ENCODE data around the gene COPS7A. TPM values are rescaled to one million over a fixed set of nuclear protein-coding genes. Genes with fewer than 3 reads are reported as not detected.
"Not testable (repeated sequence)": the region's sequence is repeated elsewhere in the genome, so short reads cannot be mapped to it uniquely, and the experiment has no call there.

COPS7A gene
- total RNA-seq, 1 experiment from 2014 or later, result 34.1 TPM

DNA sequence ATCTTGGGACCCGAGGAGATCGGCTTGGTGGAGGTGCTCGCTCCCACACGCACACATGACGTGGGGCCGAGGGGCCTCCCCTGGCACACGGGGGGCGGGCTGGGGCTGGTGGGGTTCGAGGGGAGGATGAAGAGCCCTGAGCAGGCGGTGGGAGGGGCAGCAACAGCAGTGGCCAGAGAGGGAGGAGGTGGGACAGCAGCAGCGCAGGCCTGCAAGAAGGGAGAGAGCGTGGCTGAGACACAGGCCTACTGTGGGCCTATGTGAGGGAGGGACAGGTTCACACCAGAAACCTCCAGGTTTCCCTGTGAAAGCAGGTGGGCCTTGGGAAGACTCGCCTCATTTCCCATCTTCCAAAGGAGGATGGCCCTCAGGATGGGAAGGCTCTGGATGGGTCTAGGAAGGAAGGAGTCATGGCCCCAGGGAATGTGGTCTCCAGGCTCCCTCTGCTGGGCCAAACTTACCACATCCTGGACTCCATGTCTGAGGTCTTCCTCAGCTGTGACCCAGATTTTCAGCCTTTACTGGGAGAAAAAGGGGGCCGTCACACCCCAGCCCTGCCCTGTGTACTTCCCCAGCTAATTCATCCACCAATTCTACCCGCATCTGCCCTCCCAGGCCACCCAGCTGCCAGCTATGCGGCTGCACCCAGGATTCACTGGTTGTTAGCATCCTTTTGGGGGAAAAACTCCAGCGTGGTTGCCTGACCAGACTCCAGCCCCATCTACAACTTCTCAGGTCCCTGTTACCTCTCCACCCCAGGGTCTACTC, 26.1 kb upstream of the COPS7A start:
- no peaks in the 10 kb centered on the region; the same call in 1 of the 2 replicates for H3K9me3 ChIP-seq (replicated peaks)
- no peaks in the 10 kb centered on the region for H3K36me3 ChIP-seq
- H3K27me3 ChIP-seq, result peaks cover 38% of the 10 kb centered on the region
- H3K4me1 ChIP-seq, result peaks cover 6% of the 10 kb centered on the region; the same call in 1 of the 2 replicates
- H3K4me3 ChIP-seq, result no peak overlapping the region
- no peak overlapping the region for H3K27ac ChIP-seq
- peak; percentile 64 to 82 for DNase-seq

DNA sequence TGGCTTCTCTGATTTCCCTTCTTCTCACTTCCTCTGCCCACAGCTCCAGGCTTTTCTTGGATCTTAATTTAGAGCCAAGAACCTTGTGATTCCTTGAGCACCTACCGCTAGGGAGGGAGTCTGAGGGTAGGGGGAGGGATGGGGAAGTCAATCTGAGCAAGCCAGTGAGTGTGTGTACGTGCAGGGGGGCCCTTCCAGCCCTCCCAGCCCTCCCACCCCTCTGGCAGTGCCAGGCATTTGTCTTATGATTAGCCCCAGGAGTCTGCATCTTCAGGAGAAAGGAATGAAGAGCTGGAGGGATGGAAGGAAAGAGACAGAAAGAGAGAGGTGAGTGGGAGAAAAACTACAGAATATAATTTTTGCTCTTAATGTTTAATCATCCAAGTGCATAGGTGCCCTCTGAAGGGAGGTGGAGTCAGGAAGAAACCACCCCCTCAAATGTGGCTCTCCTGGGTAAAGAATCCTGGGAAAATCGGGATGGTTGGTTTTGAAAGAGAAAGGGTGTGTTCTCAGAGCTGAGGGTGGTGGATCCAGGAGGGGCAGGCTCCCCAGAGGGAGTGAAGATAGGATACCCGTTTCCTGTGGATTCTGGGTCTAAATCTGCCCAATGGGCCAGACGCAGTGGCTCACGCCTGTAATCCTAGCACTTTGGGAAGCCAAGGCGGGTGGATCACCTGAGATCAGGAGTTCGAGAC, 25.3 kb upstream of the COPS7A start:
- no peak for DNase-seq
- peaks cover 4% of the 10 kb centered on the region; the same call in 1 of the 2 replicates for H3K4me1 ChIP-seq
- peaks cover 40% of the 10 kb centered on the region for H3K27me3 ChIP-seq
- no peaks in the 10 kb centered on the region; the same call in 1 of the 2 replicates for H3K9me3 ChIP-seq (replicated peaks)
- H3K36me3 ChIP-seq, result no peaks in the 10 kb centered on the region
- no peak overlapping the region for H3K27ac ChIP-seq
- no peak overlapping the region for H3K4me3 ChIP-seq

- no peaks in the 10 kb centered on the region; the same call in 1 of the 2 replicates for H3K9me3 ChIP-seq (replicated peaks)
- DNase-seq, result no peak
- peak overlapping the region; percentile 58 for H3K4me3 ChIP-seq
- H3K27ac ChIP-seq, result no peak overlapping the region
- H3K36me3 ChIP-seq, result no peaks in the 10 kb centered on the region
- peaks cover 40% of the 10 kb centered on the region for H3K27me3 ChIP-seq
- H3K4me1 ChIP-seq, result peaks cover 4% of the 10 kb centered on the region; the same call in 1 of the 2 replicates
Measured at GRCh38 chr12:6699259-6699988, 24.4 kb upstream of the COPS7A start.

- H3K4me3 ChIP-seq, result peak overlapping the region; percentile 58
- H3K27ac ChIP-seq, result no peak overlapping the region
- peaks cover 40% of the 10 kb centered on the region for H3K27me3 ChIP-seq
- peak; percentile 17 to 36 for DNase-seq
- H3K36me3 ChIP-seq, result no peaks in the 10 kb centered on the region
- peaks cover 4% of the 10 kb centered on the region; the same call in 1 of the 2 replicates for H3K4me1 ChIP-seq
- H3K9me3 ChIP-seq (replicated peaks), result no peaks in the 10 kb centered on the region; the same call in 1 of the 2 replicates
Measured at GRCh38 chr12:6699989-6700645, 23.7 kb upstream of the COPS7A start.

- Histone ChIP-seq H3K27ac (no peak within 1 kb of the TSS), H3K36me3 (no peaks in the 10 kb centered on the region), H3K4me3 (peak within 1 kb of the TSS; percentile 58), H3K4me1 (peaks cover 4% of the 10 kb centered on the region; the same call in 1 of the 2 replicates), H3K27me3 (peaks cover 39% of the 10 kb centered on the region), H3K9me3 (replicated peaks) (no peaks in the 10 kb centered on the region; the same call in 1 of the 2 replicates)
- peak; percentile 38 to 43 for DNase-seq
Measured at GRCh38 chr12:6700646-6701051, 23.2 kb upstream of the COPS7A start, which contains the start of gene PIANP. Gene PIANP, minus strand, starts transcription at chr12:6700815. Its CDS starts 2,754 bp downstream, at chr12:6698061.

DNA sequence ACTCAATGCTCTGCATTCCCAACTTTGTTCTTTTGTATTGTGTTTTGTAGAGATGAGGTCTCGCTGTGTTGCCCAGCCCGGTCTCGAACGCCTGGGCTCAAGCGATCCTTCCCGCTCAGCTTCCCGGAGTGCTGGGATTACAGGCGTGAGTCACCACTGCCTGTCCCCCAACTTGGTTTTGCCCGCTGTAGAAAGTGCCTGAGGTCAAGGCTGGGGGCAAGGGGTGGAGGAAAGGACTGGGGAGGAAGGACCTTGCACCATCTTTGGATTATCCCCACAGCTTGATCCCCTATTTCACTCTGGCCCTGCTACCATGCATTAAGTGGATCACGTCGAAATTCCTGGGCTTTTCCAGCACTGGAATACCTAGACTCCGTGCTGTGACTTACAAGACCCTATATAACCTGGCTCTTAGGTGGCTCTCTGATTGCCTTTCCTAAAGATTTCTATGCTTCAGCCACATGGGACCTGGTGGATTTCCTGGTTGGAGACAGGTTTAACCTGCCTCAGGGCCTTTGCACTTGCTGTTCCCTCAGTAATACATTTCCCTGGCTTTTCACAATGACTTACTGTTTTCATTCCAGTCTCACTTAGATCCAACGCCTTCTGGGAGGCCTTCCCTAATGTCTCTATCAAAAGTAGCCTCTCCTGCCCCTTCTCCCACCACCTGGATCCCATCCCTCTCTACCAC, 22.6 kb upstream of the COPS7A start:
- H3K4me1 ChIP-seq, result peaks cover 4% of the 10 kb centered on the region; the same call in 1 of the 2 replicates
- H3K27me3 ChIP-seq, result peaks cover 36% of the 10 kb centered on the region
- H3K4me3 ChIP-seq, result peak overlapping the region; percentile 58
- H3K9me3 ChIP-seq (replicated peaks), result no peaks in the 10 kb centered on the region; the same call in 1 of the 2 replicates
- no peak for DNase-seq
- H3K36me3 ChIP-seq, result no peaks in the 10 kb centered on the region
- H3K27ac ChIP-seq, result no peak overlapping the region

DNA sequence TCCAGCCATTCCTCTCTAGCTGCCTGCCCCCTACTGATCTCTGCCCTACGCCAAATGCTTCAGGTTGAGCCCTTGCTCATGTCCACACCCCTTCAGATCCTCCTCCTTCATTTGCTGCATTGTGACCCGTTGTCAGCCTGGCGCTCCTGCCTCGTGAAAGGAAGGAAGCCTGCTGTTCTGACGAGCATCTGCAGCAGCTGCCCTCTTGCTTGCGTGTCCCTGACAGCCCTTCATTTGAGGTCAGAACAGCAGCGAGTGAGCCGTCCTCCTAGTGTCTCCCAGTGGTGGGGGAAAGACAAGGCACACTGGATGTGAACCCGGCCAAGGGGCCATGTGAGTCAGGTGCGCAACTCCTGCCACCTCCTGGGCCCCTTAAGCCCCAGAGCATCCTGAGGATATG, 20.2 kb upstream of the COPS7A start:
- DNase-seq, result peak; percentile 58

GRCh38 chr12:6708351-6708750, 15.5 kb upstream of the COPS7A start:
- not testable (repeated sequence) for H3K9me3 ChIP-seq (replicated peaks); H3K4me3 ChIP-seq; H3K27ac ChIP-seq; H3K36me3 ChIP-seq; DNase-seq; H3K27me3 ChIP-seq; H3K4me1 ChIP-seq

More for the DNA sequence above, 20.2 kb upstream of the COPS7A start:
- H3K36me3 ChIP-seq, result no peaks in the 10 kb centered on the region
- H3K27me3 ChIP-seq, result peaks cover 36% of the 10 kb centered on the region
- H3K9me3 ChIP-seq (replicated peaks), result no peaks in the 10 kb centered on the region; the same call in 1 of the 2 replicates
- H3K27ac ChIP-seq, result no peak overlapping the region
- peaks cover 4% of the 10 kb centered on the region; the same call in 1 of the 2 replicates for H3K4me1 ChIP-seq
- H3K4me3 ChIP-seq, result no peak overlapping the region

DNA sequence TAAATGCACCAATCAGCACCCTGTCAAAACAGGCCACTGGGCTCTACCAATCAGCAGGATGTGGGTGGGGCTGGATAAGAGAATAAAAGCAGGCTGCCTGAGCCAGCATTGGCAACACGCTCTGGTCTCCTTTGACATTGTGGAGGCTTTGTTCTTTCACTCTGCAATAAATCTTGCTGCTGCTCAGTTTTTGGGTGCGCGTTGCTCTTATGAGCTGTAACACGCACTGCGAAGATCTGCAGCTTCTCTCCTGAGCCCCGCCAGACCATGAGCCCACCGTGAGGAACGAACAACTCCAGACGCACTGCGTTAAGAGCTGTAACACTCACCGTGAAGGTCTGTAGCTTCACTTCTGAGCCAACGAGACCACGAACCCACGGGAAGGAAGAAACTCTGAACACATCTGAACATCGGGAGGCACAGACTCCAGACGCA, 14.9 kb upstream of the COPS7A start:
- no peaks in the 10 kb centered on the region for H3K36me3 ChIP-seq
- no peaks in the 10 kb centered on the region for H3K27me3 ChIP-seq
- no peak overlapping the region for H3K27ac ChIP-seq
- no peaks in the 10 kb centered on the region for H3K4me1 ChIP-seq
- no peak overlapping the region for H3K4me3 ChIP-seq
- no peaks in the 10 kb centered on the region for H3K9me3 ChIP-seq (replicated peaks)
- DNase-seq, result no peak

DNA sequence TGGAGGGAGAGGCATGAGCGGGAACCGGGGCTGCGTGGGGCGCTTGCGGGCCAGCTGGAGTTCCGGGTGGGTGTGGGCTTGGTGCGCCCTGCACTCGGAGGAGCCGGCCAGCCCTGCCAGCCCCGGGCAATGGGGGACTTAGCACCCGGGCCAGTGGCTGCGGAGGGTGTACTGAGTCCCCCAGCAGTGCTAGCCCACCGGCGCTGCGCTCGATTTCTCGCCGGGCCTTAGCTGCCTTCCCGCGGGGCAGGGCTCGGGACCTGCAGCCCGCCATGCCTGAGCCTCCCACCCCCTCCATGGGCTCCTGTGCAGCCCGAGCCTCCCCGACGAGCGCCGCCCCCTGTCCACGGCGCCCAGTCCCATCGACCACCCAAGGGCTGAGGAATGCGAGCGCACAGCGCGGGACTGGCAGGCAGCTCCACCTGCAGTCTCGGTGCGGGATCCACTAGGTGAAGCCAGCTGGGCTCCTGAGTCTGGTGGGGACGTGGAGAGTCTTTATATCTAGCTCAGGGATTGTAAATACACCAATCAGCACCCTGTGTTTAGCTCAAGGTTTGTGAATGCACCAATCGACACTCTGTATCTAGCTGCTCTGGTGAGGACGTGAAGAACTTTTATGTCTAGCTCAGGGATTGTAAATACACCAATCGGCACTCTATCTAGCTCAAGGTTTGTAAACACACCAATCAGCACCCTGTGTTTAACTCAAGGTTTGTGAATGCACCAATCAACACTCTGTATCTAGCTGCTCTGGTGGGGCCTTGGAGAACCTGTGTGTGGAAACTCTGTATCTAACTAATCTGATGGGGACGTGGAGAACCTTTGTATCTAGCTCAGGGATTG, 7.6 kb upstream of the COPS7A start:
- DNase-seq; H3K4me3 ChIP-seq; H3K9me3 ChIP-seq (replicated peaks); H3K4me1 ChIP-seq; H3K36me3 ChIP-seq; H3K27me3 ChIP-seq; H3K27ac ChIP-seq: not testable (repeated sequence)

DNA sequence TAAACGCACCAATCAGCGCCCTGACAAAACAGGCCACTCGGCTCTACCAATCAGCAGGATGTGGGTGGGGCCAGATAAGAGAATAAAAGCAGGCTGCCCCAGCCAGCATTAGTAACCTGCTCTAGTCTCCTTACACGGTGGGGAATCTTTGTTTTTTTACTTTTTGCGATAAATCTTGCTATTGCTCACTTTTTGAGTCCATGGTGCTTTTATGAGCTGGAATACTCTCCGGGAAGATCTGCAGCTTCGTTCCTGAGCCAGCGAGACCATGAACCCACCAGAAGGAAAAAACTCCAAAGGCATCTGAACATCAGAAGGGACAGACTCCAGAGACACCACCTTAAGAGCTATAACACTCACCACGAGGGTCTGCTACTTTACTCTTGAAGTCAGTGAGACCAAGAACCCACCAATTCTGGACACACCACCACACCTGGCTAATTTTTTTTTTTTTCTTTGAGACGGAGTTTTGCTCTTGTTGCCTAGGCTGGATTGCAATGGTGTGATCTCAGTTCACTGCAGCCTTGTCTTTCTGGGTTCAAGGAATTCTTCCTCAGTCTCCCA, 6.9 kb upstream of the COPS7A start:
- Histone ChIP-seq H3K9me3 (replicated peaks) (no peaks in the 10 kb centered on the region), H3K27ac (no peak overlapping the region), H3K4me1 (no peaks in the 10 kb centered on the region), H3K4me3 (no peak overlapping the region), H3K27me3 (no peaks in the 10 kb centered on the region), H3K36me3 (no peaks in the 10 kb centered on the region)
- no peak for DNase-seq

DNA sequence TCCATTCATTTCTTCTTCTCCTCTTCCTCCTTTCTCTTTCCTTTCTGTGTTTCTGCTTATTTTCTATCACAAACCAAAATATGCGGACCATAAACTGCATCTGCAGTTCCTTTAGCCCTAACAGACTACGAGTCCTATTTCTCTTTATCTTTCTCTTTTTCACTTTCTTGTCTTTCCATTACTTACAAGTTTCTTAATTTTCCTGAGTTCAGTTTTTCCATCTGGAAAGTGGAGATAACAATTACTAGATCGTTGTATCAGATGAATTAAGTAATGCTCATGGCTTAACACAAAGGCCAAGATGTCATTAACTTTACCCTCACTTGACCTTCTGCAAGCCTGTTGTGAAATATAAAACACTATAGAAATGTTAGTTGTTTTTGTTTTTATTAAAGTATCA, 983 bp upstream of the COPS7A start:
- no peaks in the 10 kb centered on the region for H3K36me3 ChIP-seq
- no peaks in the 10 kb centered on the region for H3K9me3 ChIP-seq (replicated peaks)
- no peak overlapping the region; the same call in 1 of the 2 replicates for H3K4me3 ChIP-seq
- no peak for DNase-seq
- H3K4me1 ChIP-seq, result peaks cover 4% of the 10 kb centered on the region; the same call in 1 of the 2 replicates
- no peaks in the 10 kb centered on the region for H3K27me3 ChIP-seq
- no peak overlapping the region for H3K27ac ChIP-seq

- Histone ChIP-seq H3K27ac (peak overlapping the region; percentile 79), H3K27me3 (no peaks in the 10 kb centered on the region), H3K36me3 (no peaks in the 10 kb centered on the region), H3K9me3 (replicated peaks) (no peaks in the 10 kb centered on the region), H3K4me1 (peaks cover 4% of the 10 kb centered on the region; the same call in 1 of the 2 replicates), H3K4me3 (peak overlapping the region; percentile 61)
- DNase-seq, result peak in 1 of 2 experiments; percentile 21
Measured at GRCh38 chr12:6724409-6724797, 557 bp downstream of the COPS7A start.

Measured in SJCRH30 (cell line).